NCI-H345 (cell line): ENCODE data around the gene SYTL3.

Experiments used
- DNase-seq: peaks from one replicate; lab custom pipeline; 2025; lab: John Stamatoyannopoulos, UW

SYTL3 gene

DNA sequence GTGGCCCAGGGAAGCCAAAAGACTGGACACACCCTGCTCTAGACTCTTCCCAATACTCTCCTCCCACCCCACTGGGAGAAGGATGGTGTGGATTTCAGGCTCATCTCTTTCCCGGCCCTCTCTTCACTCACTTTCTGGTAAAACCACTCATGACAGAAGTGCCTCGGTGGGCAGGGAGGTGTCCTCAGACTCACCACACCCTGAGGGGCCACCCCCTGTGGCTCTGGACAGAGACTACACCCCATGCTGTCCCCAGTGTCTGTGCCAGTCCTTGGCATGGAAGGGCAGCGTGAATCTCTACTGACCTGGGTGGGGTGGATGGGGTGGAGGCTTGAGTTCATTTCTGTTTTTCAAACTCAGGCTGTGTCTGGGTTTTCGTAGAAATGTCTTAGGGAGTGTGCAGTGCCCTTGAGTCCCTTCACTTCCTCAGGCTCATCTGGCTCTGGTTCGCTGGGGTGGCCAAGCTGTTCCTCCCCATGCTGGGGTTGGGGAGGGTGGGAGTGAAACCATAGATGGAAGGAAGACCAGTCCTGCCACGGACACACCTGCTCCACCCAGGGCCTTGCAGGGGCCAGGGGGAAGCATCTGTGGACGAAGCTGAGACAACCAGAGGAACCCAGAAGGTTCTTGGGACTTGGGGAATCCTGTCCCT, 110.2 kb downstream of the SYTL3 start:
- DNase-seq, result no peak

DNA sequence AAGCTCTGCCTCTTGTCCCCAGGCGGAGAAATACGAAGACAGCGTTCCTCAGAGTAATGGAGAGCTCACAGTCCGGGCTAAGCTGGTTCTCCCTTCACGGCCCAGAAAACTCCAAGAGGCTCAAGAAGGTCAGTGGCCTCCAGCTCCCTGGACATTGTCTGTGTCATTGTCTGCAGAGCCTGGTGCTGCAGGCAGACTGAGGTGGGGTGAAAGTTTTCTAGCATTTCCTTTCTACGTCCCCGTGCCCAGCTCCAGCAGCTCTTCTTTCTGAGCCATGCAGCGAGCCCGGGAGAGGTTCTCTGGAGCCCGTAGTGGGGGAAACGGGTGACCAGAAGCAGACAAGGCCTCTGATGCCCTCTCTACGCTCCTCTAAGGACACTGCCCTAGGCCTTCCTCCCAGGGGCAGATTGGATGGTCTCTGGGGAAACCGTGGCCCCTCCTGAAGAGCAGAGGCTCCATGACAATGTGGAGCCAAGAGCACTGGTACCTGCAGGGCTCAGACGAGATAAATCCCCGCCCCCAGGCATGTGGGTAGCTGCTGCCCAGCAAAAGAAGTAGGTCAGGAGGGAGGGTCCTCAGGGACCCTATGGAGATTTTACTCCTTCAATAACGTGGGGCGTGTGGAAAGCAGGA, 110.9 kb downstream of the SYTL3 start:
- no peak for DNase-seq

DNA sequence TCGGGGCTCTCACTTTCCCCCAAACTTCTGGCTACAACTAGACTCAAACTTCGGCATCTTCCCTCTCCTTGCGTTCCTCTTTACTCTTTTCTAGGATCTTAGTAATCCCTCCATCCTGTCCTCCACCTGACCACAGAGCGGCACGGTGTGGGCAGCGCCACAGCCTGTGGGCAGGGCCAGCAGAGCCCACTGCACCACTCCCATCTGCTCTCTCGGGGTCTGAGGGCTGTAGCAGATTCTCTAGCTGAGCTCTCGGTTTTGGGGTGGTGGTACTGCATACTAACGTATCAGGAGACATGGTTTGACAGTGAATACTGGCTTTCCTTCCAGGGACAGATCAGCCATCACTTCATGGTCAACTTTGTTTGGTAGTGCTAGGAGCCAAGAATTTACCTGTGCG, 111.9 kb downstream of the SYTL3 start:
- DNase-seq, result no peak

DNA sequence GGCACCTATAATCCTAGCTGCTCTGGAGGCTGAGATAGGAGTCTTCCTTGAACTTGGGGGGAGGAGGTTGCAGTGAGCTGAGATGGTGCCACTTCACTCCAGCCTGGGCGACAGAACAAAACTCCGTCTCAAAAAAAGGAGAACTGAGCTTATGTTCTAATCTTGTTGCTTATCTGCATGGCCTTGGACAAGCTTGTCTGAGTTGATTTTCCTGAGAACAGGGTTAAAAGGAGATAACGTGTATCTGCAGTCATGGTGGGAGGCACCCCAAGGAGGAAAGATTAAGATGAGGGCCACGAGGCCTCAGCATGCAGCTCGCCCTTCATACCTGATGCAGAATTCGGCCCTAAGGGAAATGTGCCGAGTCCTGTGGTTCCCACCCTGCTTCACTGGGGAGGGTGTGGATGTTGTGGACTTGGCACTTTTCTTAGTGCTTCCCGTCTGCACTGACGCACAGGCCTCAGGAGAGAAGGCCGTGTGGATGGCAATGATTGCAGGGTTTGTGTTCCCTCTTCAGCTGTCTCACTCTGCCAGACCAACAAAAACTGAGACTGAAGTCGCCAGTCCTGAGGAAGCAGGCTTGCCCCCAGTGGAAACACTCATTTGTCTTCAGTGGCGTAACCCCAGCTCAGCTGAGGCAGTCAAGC, 113.1 kb downstream of the SYTL3 start:
- DNase-seq, result no peak

DNA sequence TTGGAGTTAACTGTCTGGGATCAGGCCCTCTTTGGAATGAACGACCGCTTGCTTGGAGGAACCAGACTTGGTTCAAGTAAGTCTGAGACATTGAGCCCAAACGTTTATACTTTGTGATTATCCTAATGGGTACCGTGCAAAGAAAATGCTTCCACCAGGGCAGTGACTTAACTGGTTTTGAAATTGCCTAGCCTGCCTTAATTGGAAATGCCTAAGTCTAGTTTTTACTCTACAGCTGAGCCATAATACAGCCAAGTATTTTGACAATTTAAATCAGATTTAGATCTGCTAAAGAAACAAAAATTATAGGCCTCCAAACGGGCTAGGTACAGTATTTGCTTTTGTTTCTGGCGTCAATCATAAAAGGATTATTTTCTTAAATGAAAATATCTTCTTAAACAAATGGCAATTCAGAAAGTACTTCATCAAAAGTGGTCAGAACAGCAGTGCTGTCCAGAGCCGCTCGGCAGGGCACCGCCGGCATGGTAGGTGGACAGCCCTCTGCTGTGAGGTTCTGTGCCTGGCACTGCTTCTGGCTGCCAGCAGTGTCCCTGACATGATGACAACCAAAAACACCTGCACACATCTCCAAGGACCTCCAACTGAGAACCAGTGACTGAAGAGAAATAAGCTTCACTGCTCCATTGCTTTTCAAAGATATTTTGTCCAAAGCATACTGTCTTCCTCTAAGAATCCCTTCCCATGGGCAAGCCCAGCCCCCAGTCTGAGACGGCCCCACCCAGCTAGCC, 113.8 kb downstream of the SYTL3 start:
- DNase-seq, result peak; percentile 33

DNA sequence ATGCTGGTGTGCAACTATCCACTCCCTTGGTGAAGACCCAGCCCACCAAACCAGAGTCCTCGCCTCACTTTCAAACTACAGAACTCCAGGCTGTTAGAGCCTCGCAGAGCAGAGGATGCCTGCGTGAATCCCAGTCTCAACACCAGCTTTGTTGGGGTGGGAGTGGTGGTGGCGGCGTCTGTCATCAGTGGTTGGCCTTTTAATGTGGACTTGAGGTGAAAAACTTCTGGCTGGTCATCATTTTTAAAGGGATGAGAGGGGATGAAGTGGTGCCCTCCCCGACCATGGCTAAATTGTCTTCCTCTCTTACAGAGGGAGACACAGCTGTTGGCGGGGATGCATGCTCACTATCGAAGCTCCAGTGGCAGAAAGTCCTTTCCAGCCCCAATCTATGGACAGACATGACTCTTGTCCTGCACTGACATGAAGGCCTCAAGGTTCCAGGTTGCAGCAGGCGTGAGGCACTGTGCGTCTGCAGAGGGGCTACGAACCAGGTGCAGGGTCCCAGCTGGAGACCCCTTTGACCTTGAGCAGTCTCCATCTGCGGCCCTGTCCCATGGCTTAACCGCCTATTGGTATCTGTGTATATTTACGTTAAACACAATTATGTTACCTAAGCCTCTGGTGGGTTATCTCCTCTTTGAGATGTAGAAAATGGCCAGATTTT, 114.5 kb downstream of the SYTL3 start:
- no peak for DNase-seq

DNA sequence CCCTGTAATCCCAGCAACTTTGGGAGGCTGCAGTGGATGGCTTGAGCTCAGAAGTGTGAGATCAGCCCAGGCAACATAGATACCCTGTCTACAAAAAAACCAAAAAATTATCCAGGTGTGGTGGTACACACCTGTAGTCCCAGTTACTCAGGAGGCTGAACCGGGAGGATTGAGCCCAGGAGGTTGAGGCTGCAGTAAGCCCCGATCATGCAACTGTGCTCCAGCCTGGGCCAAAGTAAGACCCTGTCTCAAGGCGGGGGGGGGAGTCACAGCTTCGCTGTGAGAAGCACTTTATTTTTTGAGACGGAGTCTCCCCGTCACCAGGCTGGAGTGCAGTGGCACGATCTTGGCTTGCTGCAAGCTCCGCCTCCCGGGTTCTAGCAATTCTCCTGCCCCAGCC, 115.1 kb downstream of the SYTL3 start:
- no peak for DNase-seq

DNA sequence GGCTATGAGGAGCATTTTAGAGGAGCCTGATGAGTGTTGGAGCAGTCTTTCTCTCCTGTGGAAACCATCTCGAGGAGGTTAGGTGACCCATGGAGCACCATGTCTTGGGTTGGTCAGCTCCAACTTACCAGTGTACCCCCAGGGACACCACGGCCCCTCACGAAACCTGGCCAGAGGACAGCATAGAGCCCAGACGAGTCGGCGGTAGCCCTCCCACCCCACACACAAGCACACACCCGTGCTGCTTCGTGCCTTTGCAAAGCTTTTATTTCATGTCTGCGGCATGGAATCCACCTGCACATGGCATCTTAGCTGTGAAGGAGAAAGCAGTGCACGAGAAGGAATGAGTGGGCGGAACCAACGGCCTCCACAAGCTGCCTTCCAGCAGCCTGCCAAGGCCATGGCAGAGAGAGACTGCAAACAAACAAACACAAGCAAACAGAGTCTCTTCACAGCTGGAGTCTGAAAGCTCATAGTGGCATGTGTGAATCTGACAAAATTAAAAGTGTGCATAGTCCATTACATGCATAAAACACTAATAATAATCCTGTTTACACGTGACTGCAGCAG, 115.7 kb downstream of the SYTL3 start:
- DNase-seq, result peak; percentile 60

DNA sequence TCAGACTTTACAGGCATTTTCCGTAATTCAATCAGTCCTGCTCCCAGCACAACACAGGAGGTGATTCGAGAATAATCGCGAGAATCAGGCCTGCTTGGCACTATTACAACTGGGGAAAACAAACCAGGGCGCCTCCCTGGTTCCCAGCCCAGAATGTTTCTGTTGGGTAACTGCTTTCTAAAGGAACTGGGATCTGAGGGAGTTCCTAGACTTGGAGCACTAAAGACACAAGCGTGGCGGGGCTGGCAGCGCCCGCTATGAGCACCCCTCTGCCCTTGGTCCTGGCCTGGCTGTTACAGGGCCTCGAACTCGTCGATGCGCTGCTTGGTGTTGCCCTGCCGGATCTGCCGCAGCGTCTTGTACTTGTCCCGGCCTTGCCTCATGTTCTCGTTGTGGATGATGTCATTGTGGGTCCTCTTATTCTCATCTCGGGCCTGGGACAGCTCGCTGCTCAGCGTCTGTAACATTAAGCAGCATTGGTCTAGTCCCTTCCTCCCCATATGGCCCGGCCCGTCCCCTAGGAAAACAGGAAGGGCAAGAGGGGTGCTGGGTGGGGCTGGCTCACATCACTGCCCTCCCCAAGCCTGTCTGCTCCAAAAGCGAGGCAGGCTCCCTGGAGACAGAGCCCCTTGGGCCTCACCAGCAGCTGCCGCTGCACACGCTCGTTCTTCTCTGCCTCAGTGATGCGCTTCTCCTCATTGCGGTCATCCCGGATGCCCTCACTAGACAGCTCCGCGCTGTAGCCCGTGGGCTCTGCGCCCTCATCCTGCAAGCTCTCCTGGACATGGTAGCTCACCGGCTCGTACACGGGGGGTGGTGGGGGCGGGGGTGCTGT, 117.0 kb downstream of the SYTL3 start:
- DNase-seq, result no peak

DNA sequence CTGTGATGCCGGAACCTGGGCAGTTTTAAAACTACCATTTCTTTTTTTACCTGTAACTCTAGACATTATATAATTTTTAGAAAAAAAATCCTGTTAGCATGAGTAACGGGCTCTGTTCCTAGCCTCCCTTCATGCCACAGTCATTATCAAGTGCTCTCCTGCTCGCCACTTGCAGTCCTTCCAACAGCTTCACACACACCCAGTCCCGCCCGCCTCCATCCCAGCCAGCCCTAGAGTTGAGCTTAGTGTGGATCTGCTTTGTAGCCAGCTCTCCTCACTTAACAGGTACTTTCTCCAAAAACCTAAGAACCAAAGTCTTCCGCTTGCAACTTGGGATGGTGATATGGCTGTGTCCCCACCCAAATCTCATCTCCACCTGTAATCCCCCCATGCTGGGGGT, 117.9 kb downstream of the SYTL3 start:
- no peak for DNase-seq

DNA sequence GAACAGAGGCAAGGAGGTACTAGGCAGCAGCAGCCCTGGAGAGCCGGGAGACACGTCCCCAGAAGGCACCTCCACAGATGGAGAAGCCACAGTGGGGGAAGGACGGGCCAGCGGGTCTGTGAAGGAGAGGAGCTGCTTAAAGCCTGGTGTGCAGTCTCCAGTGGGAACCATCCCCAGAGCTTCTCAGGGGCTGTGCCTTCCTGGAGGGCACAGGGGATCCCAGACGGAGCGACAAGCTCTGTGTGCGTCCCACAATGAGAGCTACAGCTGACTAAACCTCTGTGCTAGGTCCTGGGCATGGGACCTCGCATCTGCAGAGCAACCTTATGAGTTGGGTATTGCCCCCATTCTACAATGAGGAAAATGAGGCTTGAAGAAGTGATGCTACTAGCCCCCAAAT, 118.6 kb downstream of the SYTL3 start:
- no peak for DNase-seq

DNA sequence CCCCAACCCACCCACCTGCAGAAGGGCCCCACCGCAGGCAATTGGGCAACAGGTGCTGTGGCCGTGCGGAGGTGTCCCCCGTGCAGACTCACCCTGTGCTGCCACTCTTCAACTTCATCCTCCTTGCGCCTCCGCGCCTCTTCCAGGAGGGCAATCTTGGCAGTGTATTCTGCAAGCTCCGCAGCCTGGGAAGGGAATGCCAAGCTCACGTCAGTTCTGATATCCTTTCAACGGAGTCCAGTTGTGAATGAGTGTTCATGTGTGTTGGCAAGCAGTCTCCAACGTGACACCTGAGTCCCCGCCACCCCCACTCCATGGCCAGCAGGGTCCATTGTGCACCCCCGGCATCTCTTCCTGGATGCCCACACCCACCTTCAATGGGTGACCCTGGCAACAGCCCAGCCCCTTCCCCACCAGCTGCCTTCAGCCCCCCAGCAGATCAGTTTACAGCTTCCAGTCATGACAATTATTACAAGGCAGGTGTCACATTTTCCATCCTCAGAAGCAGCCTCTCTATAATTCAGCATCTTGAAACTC, 119.4 kb downstream of the SYTL3 start:
- DNase-seq, result no peak

DNA sequence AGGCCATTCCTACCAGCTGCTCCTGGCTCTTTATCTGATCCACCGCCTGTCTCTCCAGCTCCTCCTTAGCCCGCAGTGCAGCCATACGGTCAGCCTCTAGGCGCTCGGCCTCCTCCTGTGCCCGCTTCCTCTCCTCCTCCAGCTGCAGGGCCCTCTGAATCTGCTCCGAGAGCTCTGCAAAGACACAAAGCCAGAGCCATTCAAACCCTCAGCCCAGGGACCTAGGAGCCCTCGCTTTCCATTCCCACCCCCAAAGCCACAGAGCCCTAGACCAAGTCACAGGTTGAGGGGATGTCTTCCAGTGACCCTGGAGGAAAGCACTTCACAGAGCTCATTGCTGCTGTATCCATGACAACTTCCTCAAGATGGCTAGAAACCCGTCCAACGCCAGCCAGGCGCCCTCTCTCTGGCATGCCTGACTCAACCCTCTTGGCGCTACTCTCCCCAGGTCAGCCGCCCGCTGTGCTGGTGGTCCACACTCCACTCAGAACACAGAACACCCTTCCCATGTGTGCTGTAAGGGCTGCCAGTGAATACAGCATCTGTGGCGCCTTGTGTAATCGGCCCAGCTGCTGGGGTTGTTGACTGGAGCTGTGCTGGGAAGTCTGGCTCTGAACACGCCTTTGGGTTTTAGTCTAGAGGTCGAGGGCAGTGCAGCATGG, 120.0 kb downstream of the SYTL3 start:
- DNase-seq, result no peak

DNA sequence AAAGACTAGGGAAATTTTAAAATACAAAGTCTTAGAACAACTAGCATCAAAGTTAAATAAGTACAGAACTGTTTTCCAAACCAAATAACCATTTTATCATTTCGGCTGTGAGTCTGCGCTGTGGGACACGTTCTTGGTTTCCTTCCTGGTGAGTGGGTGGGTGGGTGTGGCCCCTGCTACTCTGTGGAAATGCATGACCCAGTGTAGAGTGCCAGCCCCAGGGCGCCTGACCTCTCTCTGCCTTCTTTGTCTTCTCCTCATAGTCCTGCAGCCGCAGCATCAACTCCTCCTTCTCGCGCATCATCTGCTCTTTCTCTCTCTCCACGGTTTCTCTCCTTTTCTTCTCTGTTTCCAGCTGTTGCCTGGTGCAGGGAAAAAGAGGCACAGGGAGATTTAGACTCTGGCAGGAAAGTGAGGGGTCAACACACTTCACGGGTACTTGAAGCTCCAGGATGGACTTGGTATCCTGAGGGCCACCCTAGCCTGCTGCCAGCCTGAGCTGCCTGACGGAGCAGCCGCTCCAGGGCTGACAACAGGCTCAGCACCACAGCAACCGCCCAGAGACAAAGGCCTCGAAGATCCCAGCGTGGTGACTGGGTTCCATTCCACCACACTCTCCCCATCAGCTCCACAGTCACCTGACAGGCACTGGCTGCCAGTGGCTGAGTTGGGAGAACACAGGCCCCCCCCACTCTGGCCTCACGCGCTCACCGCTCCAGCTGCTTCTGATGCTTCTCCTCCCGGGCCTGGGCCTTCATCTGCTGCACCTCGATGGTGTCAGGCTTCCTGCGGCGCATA, 120.9 kb downstream of the SYTL3 start:
- peak; percentile 67 for DNase-seq

DNA sequence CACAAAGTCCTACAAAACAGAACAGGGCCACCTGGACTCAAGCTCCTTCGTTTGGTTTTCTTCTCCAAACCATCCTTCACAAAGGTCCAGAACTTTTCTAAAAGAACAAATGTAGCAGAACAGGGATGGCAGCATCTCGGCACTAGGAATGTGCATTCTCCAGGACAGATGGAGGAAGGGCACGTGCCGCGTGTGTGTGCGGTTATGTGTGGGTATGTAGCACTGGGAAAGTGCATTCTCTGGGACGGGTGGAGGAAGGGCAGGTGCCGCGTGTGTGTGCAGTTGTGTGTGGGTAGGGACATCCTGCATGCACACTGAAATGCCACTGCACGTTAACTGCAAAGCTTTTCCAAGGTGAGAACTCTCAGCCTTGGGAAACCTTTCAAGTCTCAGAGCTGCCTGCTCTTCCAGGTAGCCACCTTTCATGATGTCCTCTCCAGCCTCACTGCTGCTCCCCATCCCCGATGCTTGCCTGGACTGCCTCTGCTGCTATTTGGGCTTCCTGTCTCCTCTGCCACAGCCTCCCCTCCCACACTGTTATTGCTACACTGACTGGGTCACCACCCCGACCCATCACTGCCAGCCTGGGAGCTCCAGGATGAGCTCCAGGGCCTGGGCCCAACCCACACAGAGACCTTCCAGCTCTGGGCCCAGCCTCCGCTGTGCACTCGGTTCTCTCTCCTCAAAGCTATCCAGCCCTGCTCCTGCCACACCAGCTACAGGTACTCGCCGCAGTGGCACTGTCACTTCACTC, 121.7 kb downstream of the SYTL3 start:
- no peak for DNase-seq

DNA sequence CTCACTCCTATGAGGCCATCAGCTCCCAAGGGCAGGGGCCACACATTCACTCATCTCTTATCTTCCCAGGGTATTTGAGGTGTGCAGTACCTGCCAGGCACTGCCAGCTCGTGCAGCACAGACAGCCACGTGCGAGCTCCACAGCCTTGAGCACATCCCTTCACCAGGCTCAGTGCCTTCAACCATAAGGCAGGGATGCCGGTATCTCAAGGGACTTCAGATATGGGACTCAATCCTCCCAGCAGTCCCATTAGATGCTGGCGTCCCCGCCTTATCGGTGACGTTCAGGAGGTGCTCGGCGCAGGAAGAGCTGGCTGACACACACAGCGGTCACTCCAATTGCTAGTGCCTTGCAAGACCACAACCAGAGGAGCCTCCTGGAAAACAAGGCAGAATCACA, 122.3 kb downstream of the SYTL3 start:
- no peak for DNase-seq

DNA sequence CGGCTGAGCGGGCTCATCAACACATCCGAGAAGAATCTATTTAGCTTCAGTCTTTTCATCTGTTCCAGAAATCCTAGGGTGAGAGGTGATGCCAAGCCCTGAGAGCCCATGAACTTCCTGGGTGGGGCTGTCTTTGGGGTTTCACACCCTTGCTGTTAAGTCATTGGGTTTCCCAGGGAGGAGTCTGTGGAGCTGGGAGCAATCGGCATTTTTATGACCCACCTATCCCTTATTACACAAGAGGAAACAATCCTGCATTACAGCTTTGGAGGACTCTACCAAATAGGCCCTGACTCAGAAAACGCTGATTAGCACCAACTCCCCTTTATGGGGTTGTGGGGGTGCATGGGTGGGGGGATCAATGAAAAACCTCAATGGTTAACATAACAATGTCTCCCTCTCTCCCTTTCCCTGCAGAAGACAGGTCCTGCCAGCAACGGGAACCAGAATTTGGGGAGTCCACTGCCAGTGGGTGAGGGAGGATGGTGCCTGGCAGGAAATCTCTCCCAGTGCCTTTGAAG, 123.1 kb downstream of the SYTL3 start:
- DNase-seq, result no peak
